GM10266 (cell line): ENCODE measurements around the gene RAP1A.
A peak's percentile ranks its signal among the peaks of the same experiment; 100 is the strongest.

Experiments
- DNase-seq: peaks from one replicate; pipeline ENCODE4 v3.0.0; 2012; ENCODE audit errors: extremely low spot score
- TF ChIP-seq, protein P1 (sequence below): IDR thresholded peaks from 2 replicates; pipeline ENCODE4 v1.5.1; 2012; ENCODE audit warnings: mild to moderate bottlenecking, low read depth; ENCODE audit not compliant: control insufficient read depth, insufficient read depth; ENCODE audit errors: missing control alignments

Gene RAP1A

DNA sequence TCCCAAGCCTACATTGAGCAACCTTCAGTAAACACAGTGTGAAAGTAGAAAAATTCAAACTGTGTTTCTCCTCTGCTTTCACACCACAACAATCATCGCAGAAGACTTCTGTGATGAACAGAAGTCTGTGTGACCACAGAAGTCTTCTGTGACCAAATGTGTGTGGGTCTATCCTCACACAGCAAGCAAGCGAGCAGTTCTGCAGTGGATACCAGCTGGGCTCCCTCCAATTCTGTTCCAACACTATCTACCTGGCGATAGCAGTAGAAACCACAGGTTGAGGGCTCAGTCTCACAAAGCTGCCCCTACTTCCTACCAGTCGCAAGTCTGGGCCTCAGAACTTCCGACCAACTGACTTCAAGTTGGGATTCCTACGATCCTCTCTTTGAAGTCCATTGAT is 21.0 kb upstream of the RAP1A start:
- no peak for DNase-seq
- TF ChIP-seq, protein P1, sequence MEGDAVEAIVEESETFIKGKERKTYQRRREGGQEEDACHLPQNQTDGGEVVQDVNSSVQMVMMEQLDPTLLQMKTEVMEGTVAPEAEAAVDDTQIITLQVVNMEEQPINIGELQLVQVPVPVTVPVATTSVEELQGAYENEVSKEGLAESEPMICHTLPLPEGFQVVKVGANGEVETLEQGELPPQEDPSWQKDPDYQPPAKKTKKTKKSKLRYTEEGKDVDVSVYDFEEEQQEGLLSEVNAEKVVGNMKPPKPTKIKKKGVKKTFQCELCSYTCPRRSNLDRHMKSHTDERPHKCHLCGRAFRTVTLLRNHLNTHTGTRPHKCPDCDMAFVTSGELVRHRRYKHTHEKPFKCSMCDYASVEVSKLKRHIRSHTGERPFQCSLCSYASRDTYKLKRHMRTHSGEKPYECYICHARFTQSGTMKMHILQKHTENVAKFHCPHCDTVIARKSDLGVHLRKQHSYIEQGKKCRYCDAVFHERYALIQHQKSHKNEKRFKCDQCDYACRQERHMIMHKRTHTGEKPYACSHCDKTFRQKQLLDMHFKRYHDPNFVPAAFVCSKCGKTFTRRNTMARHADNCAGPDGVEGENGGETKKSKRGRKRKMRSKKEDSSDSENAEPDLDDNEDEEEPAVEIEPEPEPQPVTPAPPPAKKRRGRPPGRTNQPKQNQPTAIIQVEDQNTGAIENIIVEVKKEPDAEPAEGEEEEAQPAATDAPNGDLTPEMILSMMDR, result no peak

DNA sequence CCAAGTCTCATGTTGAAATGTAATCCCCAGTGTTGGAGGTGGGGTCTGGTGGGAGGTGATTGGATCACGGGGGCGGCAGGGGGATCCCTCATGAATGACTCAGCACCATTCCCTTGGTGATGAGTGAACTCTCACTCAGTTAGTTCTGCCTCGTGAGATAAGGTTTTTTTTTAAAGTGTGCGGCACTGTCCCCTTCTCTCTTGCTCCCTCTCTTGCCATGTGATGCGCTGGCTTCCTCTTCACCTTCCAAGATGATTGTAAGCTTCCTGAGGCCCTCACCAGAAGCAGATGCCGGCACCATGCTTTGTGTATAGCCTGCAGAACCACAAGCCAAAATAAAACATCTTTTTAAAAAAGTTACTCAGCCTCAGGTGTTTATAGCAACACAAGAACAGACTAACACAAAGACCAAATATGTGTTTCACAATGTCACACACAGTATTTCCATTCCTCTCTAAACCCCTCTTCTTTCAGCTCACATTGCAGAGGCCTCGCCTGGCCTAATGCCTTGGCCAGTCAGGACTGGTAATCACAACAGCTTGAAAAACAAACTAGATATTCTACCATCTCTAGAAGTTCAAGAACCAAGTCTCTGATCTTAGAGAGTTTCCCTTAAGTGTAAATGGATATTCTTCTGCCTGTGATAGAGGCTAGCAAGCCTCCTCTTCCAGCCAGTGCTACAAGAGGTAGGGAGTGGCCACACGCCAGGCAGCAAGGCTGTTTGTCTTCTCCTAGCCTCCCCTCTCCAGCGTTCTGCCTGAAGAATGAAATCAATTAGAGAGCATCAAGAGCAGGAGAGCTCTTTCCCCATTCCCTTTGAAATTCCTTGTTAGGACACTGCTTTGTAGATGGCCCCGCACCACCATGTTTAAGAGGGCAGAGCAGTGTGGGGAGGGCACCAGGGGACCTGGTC is 19.6 kb upstream of the RAP1A start:
- no peak for DNase-seq
- TF ChIP-seq, protein P1, result no peak

DNA sequence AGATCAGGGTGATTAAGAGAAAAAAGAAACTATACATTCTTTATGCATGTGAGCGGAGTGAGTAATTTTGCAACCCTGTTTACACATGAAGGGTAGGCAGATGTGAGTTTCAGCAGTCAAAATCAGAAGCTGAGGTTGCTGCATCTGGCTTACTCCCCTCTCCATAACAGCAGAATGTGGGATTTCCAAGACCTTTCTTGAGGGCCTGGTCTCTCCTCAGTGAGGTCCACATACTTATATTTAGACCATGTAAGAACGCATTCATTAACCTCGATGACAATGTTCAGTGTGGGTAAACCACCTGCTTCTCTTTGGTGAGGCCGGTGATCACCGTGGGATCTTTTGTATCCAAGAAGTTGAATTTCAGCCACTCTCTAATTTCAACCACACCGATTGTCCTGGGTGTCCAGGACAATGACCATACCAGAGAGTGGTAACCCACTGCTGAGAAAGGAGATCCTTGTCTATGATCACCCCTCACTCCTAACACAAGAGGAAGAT is 18.7 kb upstream of the RAP1A start:
- peak; percentile 66 for DNase-seq

DNA sequence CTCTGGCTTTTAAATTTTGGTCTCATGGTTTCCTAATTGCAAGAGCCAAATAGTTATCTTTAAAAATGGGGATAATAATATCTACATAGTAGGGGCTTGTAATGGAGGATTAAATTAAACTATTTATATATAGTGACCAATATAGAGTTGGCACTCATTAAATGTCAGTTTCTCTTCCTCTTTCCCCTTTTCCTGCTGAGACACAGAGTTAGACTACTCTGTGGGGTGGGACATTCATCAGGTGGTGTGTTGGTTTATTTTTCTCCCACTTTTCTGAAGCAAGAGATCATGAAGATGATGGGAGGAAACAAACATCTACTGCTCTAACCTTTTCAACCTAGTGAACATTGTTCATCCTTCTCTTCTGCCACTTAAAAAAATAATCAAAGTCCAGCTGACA is 17.3 kb upstream of the RAP1A start:
- no peak for DNase-seq
- TF ChIP-seq, protein P1, result no peak

More for the DNA sequence above, 18.7 kb upstream of the RAP1A start:
- TF ChIP-seq, protein P1, result no peak

DNA sequence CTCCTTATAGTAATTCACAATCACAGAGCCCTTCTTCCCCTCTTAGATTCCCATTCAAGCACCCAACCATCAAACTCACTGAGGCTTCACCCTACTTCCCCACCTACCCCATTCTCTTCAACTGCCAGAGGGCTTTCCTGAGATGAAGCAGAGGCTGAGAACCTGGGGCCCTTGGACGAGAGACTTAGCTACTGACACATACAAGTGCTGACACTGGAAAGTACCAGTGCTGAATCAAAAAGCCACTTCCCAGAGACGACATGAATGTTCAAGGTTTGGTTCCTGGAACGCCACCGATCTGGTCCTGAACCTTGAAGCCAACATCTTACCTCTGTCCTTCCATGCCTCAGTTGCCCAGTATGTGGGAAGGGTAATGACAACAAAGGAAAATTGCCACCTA is 16.6 kb upstream of the RAP1A start:
- peak; percentile 46 for DNase-seq
- TF ChIP-seq, protein P1, result no peak

GRCh38 chr1:111603979-111604378 is 15.6 kb upstream of the RAP1A start:
- TF ChIP-seq, protein P1, result no peak
- DNase-seq, result no peak

DNA sequence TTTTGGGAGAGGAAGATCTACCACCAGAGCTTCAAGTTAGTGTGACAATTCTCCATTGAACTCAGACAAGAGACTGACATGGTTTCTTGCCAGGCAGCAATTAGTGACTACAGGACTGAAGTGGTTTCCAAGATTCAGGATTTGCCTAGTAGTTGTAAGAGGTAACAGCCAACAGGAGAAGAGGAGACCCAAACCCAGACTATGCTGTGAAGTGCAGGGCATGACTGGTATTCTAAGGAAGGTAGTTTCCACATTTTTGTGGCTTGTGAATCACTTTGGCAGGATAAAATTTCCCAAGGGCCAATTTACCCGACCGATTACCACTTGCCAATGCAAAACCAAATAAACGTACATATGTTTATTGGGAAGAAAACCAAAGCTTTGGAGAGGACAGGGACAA is 14.7 kb upstream of the RAP1A start:
- TF ChIP-seq, protein P1, result no peak
- DNase-seq, result no peak
